ENCODE measurements around the gene NT5DC1.

The NT5DC1 gene

DNA sequence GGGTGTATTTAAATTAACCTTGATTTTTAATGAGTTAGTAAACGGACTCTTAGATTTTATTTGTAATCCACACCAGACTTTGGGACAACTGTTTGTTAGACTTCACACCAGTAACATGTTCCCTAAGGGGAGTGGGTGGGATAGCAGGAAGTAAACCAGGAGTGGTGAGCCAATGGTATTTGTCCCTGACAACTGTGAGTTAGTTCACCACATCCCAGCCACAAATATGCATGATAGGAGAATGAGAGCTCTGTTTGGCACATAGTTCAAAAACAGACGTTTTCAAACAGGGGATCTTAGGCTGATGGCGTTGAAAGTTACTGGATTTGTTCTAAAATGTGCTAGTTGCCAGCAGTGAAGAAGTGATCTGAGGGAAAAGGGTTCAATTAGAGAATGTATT is 44.0 kb downstream of the NT5DC1 start:
- no peak overlapping the region for H3K4me3 Mint-ChIP-seq
- no peaks in the 10 kb centered on the region for H3K27me3 Mint-ChIP-seq
- no peak overlapping the region for H3K27ac Mint-ChIP-seq
- peaks cover 11% of the 10 kb centered on the region for H3K36me3 Mint-ChIP-seq (ENCODE audit: low read depth)
- H3K4me1 Mint-ChIP-seq (ENCODE audit: low read depth): no peaks in the 10 kb centered on the region
- H3K9me3 Mint-ChIP-seq: no peaks in the 10 kb centered on the region

DNA sequence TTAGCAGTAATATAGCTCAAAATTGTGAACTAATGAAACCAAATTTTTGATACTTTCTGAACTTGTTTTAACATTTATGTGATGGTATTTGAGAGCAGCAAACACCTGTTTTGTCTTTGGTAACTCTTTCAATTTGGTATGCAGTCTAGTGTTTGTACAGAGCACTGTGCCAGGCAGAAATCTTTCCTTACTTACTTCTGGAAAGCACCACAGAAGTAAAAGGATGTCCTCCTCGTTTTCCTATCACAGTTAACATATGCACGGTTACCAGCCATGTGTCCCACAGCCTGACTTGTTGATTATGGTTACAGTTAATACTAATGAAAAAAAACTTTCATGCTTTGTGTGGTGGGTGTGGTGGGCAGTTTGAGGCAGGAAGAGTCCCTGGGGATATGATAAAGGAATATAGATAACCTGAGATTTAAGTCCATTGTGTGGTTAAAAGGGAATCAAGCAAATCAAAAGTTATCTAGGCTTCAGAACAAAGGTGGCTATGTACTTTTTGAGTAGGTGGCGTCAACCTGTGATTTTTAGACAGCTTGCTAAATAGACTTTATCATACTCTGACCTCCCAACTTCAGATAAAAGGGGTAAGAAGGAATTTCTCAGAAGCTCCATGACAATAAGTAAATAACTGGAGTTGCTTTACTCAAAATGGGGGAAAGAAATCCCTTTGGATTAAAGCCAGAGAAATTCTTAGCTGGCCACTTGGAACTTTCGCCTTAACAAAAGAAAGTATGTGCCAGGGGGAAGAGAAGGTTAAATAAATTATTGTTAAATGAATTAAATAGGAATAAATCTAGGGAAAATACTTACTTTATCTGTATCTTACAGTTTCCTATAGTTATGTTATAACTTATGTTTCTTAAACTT is 45.4 kb downstream of the NT5DC1 start:
- Mint-ChIP-seq H3K27me3 (no peaks in the 10 kb centered on the region), H3K4me1 (ENCODE audit: low read depth) (no peaks in the 10 kb centered on the region), H3K9me3 (no peaks in the 10 kb centered on the region), H3K36me3 (ENCODE audit: low read depth) (peaks cover 11% of the 10 kb centered on the region), H3K4me3 (no peak overlapping the region), H3K27ac (no peak overlapping the region)

DNA sequence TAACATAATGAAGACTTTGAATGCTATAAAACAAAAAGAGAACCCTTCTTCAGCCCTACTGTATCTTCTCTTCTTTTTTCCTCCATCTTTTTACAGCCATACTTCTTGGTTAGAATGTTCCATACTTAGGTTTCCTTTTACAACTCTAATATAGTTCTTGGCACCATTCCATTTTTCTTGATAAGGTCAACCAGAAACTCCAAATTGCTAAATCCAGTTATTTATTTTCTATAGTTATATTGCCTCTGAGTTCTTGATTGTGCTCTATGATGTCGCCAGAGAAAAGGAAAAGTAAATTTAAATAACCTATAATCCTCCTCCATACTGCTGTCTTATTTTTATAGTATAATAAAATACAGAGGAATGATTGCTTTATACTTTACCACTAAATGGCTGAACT is 52.0 kb downstream of the NT5DC1 start:
- H3K4me1 Mint-ChIP-seq (ENCODE audit: low read depth): peaks cover 3% of the 10 kb centered on the region
- H3K9me3 Mint-ChIP-seq: no peaks in the 10 kb centered on the region
- H3K4me3 Mint-ChIP-seq: no peak overlapping the region
- H3K27ac Mint-ChIP-seq: no peak overlapping the region
- no peaks in the 10 kb centered on the region for H3K27me3 Mint-ChIP-seq
- H3K36me3 Mint-ChIP-seq (ENCODE audit: low read depth): peaks cover 5% of the 10 kb centered on the region

DNA sequence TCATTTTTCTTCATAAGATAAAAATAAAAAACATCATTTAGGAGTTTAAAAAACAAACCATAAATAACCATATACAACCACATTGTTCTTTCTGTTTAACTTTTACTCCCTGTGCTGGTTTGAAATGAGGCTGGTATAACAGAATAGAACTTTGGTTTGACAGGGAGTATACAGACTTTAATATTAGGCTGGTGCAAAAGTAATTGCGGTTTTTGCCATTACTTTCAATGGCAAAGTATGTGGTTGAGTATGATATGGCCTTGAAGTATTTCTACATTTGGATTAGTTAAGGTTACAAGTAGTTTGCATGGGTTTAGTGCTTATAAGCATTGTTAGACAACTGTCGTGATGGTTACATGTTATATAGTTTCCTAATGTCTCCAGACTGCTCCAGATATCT is 54.2 kb downstream of the NT5DC1 start:
- peaks cover 3% of the 10 kb centered on the region for H3K4me1 Mint-ChIP-seq (ENCODE audit: low read depth)
- peaks cover 8% of the 10 kb centered on the region for H3K36me3 Mint-ChIP-seq (ENCODE audit: low read depth)
- H3K4me3 Mint-ChIP-seq: no peak overlapping the region
- H3K27ac Mint-ChIP-seq: no peak overlapping the region
- H3K27me3 Mint-ChIP-seq: no peaks in the 10 kb centered on the region
- H3K9me3 Mint-ChIP-seq: no peaks in the 10 kb centered on the region

DNA sequence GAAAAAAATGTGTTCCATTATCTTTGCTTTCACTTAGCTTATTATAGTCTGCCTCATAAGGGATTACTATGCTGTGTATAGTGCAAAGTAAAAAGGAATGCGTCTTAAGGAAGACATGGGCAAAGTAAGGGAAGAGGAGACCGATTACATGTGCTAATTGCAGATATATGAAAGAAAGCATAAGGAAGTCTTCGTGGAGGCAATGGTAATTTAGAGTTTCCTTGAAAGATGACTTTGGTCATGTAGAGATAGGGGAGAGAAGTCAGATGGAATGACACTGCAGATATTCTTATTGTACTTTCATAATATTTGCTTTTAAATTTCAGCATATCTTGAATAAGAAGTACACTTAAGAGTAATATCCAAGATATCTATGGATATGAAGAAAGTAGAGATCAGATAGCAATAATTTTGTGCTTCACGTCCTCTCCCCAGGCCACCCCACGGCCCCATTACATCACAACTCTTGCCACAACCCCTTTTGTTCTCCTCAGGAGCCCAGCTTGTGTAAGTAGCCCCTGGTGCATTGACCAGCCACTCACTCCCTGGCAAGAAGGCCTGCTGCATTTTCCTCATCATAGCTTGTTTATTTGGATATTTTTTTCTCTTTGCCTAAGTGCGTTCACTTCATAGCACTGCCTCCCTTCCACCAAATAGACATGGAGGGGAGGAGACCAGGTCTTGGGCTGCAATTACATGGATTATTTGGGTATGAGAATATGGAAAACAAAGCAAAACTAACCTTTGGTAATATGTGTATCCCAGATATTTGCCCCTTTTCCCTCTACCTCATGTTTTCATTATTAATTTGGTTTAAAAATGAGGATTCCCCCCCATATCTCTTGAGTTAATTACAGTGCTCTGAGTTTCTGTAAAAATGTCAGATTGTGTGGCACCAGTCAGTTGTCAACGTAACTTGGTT is 56.0 kb downstream of the NT5DC1 start:
- H3K9me3 Mint-ChIP-seq: no peaks in the 10 kb centered on the region
- no peak overlapping the region for H3K27ac Mint-ChIP-seq
- H3K27me3 Mint-ChIP-seq: no peaks in the 10 kb centered on the region
- H3K36me3 Mint-ChIP-seq (ENCODE audit: low read depth): peaks cover 16% of the 10 kb centered on the region
- H3K4me3 Mint-ChIP-seq: no peak overlapping the region
- peaks cover 3% of the 10 kb centered on the region for H3K4me1 Mint-ChIP-seq (ENCODE audit: low read depth)

DNA sequence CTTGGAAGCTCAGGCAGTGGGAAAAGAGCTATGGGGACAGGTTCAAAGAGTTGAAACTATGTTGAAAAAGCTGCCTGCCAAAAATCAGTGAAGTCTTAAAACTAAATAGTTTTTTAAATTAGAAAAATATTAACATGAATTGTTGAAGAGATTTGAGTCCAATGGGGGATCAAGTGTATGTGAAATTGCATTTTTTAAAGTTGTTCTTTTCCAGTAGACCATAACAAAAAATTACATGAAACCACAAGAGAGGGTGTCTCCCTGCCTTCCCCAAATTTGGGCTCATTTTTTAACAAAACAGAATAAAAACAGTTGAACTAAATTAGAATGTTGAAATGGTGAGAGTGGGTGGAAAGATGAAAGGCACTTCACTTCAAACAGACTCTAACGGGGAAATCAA is 56.7 kb downstream of the NT5DC1 start:
- peaks cover 22% of the 10 kb centered on the region for H3K36me3 Mint-ChIP-seq (ENCODE audit: low read depth)
- H3K27ac Mint-ChIP-seq: no peak overlapping the region
- peaks cover 3% of the 10 kb centered on the region for H3K4me1 Mint-ChIP-seq (ENCODE audit: low read depth)
- H3K4me3 Mint-ChIP-seq: no peak overlapping the region
- H3K27me3 Mint-ChIP-seq: no peaks in the 10 kb centered on the region
- H3K9me3 Mint-ChIP-seq: no peaks in the 10 kb centered on the region

DNA sequence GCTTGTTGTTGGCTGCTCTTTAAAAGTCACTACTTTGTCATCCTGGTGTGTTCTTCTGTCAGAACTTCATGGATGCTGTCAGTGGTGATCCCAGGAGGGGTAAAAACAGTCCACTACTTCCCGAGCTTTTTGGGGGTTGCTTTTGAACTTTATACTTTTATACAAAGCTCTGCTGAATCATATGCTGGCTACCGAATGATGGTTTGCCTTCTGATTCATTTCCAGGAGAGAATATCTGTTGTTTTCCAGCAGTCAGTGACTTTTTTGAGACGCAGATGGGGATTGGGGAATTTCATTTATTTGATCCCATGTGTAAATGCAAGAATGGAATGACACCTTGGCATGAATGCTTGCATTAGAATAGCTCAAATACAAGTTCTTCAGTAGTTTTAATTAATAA is 58.0 kb downstream of the NT5DC1 start:
- Mint-ChIP-seq H3K4me3 (no peak overlapping the region), H3K36me3 (ENCODE audit: low read depth) (peaks cover 33% of the 10 kb centered on the region), H3K9me3 (peaks cover 6% of the 10 kb centered on the region), H3K27me3 (no peaks in the 10 kb centered on the region), H3K27ac (no peak overlapping the region), H3K4me1 (ENCODE audit: low read depth) (peaks cover 3% of the 10 kb centered on the region)

DNA sequence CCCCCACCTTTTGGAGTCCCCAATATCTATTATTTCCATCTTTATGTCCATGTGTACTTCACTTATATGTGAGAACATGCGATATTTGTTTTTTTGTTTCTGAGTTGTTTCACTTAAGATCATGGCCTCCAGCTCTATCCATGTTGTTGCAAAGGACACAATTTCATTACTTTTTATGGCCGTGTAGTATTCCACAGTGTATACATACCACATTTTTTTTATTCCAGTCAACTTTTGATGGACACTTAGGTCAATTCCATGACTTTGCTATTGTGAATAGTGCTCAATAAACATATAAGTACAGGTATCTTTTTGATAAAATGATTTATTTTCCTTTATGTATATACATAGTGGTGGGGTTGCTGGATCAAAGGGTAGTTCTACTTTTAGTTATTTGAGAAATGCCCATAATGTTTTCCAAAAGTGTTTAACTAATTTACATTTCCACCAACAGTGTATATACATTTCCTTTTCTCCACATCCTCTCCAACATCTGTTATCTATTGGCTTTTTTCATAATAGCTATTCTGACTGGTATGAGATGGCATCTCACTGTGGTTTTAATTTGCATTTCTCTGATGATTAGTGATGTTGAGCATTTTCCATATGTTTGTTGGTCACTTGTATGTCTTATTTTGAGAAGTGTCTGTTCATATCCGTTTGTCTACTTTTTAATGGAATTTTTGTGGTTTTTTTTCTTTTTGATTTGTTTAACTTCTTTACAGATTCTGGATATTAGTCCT is 59.3 kb downstream of the NT5DC1 start:
- H3K4me1 Mint-ChIP-seq (ENCODE audit: low read depth): peaks cover 3% of the 10 kb centered on the region
- H3K27me3 Mint-ChIP-seq: no peaks in the 10 kb centered on the region
- H3K36me3 Mint-ChIP-seq (ENCODE audit: low read depth): peaks cover 42% of the 10 kb centered on the region
- no peak overlapping the region for H3K27ac Mint-ChIP-seq
- H3K9me3 Mint-ChIP-seq: peaks cover 14% of the 10 kb centered on the region
- H3K4me3 Mint-ChIP-seq: no peak overlapping the region

DNA sequence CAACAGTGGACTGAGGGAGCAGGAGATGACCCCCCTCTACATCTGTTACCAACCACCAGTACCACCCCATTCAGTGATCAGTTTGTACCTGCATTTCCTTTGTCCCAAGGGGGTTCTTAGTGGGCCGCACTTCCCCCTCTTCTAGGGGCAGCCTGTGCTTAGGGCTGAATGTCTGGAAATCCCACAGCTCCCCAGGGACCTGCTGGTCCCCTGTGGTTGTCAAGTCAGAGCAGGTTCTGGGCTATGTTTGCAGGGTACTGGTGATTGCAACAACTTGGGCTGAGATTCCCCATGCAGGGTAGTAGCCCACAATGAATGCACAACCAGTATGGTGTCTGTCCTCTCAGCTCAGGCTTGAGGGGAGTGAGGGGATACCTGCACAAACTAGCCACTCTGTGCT is 64.9 kb downstream of the NT5DC1 start:
- H3K4me3 Mint-ChIP-seq: no peak overlapping the region
- H3K4me1 Mint-ChIP-seq (ENCODE audit: low read depth): peaks cover 3% of the 10 kb centered on the region
- no peak overlapping the region for H3K27ac Mint-ChIP-seq
- H3K9me3 Mint-ChIP-seq: peaks cover 21% of the 10 kb centered on the region
- no peaks in the 10 kb centered on the region for H3K27me3 Mint-ChIP-seq
- H3K36me3 Mint-ChIP-seq (ENCODE audit: low read depth): peaks cover 53% of the 10 kb centered on the region

DNA sequence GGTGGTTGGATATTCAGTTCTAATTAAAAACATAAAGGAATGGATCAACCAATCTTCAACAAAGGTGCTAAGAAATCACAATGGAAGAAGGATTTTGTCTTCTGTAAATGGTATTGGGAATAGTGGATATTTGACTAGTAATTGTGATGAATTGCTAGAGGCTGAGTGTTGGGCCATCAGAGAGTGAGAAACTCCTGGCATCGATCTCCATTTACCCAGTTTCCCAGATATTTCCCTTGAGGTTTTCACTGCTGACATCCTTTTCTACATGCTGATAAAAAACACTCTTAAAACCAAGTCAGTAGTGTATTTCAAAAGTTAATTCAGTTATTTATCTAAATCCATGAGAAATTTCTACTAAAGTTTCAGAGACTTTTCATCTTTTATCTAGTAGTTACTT is 65.7 kb downstream of the NT5DC1 start:
- Mint-ChIP-seq H3K27me3 (no peaks in the 10 kb centered on the region), H3K36me3 (ENCODE audit: low read depth) (peaks cover 53% of the 10 kb centered on the region), H3K4me1 (ENCODE audit: low read depth) (peaks cover 3% of the 10 kb centered on the region), H3K27ac (no peak overlapping the region), H3K4me3 (no peak overlapping the region), H3K9me3 (peaks cover 21% of the 10 kb centered on the region)

DNA sequence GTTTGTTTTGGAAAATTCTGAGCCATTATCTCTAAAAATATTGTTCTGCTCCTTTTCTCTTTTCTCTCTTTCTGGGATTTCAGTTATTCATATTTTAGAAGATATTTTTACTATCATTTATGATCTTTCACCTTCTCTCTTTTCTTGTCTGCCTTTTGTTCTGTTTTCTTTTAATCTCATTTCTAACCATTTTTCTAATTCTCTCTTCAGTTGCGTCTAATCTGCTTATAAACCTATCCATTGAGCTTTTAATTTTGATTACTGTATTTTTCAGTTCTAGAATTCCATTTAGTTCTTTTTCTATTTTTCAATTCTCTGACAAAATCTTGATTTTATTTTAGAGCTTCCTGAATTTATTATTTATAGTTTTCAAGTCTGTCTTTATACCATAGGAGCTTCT is 67.5 kb downstream of the NT5DC1 start:
- peaks cover 45% of the 10 kb centered on the region for H3K36me3 Mint-ChIP-seq (ENCODE audit: low read depth)
- no peak overlapping the region for H3K4me3 Mint-ChIP-seq
- H3K27me3 Mint-ChIP-seq: no peaks in the 10 kb centered on the region
- peaks cover 21% of the 10 kb centered on the region for H3K9me3 Mint-ChIP-seq
- peaks cover 3% of the 10 kb centered on the region for H3K4me1 Mint-ChIP-seq (ENCODE audit: low read depth)
- no peak overlapping the region for H3K27ac Mint-ChIP-seq

DNA sequence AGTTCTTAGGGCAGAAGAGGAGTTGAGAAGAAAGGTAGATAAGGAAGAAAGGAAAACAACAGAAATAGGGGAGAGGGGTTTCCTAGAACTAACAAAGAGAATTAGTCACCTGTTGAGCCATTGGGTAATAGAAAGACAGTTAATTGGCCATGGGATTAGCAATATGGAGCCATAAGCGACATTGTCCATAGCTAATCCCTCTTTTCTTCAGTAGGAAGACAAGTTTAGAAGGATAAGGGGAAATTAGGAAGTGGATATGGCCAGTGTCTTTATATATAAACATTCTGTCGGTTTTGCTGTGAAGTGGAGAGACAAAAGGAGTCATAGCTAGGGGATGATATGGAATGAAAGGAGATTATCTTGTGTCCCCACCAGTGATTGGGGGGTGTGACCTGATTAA is 69.2 kb downstream of the NT5DC1 start:
- Mint-ChIP-seq H3K27me3 (no peaks in the 10 kb centered on the region), H3K4me1 (ENCODE audit: low read depth) (peaks cover 3% of the 10 kb centered on the region), H3K9me3 (peaks cover 17% of the 10 kb centered on the region), H3K27ac (no peak overlapping the region), H3K4me3 (no peak overlapping the region), H3K36me3 (ENCODE audit: low read depth) (peaks cover 43% of the 10 kb centered on the region)

DNA sequence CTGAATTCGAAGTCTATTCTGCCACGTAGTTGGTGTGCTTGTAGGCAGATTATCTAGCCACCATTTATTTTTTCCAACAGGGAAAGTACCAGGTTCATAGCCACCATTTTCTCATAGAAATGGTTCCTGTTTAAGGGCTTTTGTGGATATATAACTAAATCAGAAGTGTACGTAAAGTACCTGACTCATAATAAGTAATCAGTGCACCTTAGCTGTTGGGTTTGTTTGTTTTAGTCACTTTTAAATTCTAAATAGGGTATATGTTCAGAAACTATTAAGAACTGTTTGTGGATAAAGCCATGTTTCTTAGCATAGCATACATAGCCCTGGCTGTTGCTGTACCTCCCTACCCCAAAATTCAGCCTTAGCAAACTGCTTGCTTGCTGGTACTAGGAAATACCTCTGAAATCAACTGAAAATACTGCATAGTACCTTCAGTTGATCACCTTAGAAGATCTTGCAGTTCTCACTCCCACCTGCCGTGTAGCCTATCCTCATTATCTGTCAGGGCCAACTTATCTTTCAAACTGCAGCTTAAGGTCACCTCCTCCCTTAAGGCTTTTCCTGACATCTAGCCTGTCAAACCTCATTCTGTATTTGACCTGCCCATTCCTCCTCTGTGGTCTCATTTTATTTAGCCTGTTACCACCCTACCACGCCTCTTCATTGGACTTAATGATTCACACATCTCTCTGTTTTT is 69.9 kb downstream of the NT5DC1 start:
- H3K27ac Mint-ChIP-seq: no peak overlapping the region

DNA sequence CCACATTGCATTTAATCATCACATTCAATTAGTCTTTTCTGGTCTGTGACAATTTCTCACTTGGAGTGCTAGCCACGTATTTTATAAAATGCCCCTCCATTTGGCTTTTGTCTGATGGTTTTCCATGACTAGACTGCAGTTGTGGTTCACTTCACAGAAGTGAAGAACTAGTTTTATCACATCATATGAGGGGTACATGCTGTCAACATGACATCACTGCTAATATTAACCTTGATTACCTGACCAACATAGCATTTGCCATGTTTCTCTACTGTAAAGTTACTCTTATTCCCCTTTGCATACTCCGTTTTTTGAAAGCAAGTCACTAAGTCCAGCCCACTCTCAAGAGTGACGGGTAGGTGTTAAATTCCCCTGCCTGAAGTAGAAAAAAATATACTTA is 73.3 kb downstream of the NT5DC1 start:
- H3K36me3 Mint-ChIP-seq (ENCODE audit: low read depth): peaks cover 29% of the 10 kb centered on the region
- H3K27me3 Mint-ChIP-seq: no peaks in the 10 kb centered on the region
- H3K9me3 Mint-ChIP-seq: peaks cover 16% of the 10 kb centered on the region
- no peak overlapping the region for H3K27ac Mint-ChIP-seq
- no peak overlapping the region for H3K4me3 Mint-ChIP-seq
- H3K4me1 Mint-ChIP-seq (ENCODE audit: low read depth): no peaks in the 10 kb centered on the region

More for the DNA sequence above, 69.9 kb downstream of the NT5DC1 start:
- no peaks in the 10 kb centered on the region for H3K4me1 Mint-ChIP-seq (ENCODE audit: low read depth)
- peaks cover 42% of the 10 kb centered on the region for H3K36me3 Mint-ChIP-seq (ENCODE audit: low read depth)
- no peaks in the 10 kb centered on the region for H3K27me3 Mint-ChIP-seq
- no peak overlapping the region for H3K4me3 Mint-ChIP-seq
- H3K9me3 Mint-ChIP-seq: peaks cover 20% of the 10 kb centered on the region

All from stimulated activated naive CD8-positive, alpha-beta T cell treated with anti-CD3 and anti-CD28 coated beads, Interleukin-15, Interleukin-2, amounts not matched to agents 100 ng/mL and 50 ng/mL, for 24 hours (primary cell).